Choroid plexus epithelial cell (primary cell): Measurements from ENCODE around the gene CDH13.

ENCODE experiments used
- DNase-seq: peaks from one replicate; pipeline ENCODE4 v3.0.0-alpha.2; 2010; ENCODE audit warnings: low read depth
- H3K4me3 ChIP-seq: 2 replicates; pipeline ENCODE4 v1.5.1; 2011; ENCODE audit warnings: low read depth, mild to moderate bottlenecking, control low read depth, low read length, moderate library complexity
- TF ChIP-seq, protein P1 (sequence below): conservative IDR thresholded peaks from 2 replicates; pipeline ENCODE4 v1.5.1; 2011; ENCODE audit warnings: low read depth, mild to moderate bottlenecking, control low read depth, inconsistent platforms, low read length, moderate library complexity

CDH13 gene

GRCh38 chr16:82665025-82665424 lies 38.3 kb downstream of the CDH13 start:
- no peak for DNase-seq
- no peak overlapping the region for H3K4me3 ChIP-seq
- TF ChIP-seq, protein P1, sequence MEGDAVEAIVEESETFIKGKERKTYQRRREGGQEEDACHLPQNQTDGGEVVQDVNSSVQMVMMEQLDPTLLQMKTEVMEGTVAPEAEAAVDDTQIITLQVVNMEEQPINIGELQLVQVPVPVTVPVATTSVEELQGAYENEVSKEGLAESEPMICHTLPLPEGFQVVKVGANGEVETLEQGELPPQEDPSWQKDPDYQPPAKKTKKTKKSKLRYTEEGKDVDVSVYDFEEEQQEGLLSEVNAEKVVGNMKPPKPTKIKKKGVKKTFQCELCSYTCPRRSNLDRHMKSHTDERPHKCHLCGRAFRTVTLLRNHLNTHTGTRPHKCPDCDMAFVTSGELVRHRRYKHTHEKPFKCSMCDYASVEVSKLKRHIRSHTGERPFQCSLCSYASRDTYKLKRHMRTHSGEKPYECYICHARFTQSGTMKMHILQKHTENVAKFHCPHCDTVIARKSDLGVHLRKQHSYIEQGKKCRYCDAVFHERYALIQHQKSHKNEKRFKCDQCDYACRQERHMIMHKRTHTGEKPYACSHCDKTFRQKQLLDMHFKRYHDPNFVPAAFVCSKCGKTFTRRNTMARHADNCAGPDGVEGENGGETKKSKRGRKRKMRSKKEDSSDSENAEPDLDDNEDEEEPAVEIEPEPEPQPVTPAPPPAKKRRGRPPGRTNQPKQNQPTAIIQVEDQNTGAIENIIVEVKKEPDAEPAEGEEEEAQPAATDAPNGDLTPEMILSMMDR, result no peak

DNA sequence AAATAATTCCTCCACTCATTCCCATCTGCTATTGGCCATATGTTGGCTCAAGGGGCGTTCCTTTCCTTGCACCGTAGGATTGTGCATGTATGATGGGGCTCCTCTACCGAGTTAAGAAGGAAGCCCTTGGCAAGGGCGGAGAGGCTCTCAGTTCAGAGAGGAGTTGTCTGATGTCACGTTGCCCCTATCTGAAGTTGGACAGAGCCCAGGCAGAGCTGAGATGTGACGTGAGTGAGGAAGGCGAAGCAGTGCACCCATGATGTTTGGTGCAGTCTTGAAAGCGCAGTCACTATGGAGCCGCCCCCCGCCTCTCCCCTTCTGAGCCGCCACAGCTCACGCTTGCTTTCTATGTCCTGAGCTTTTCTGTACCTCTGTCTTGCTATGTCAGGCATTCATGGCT lies 40.7 kb downstream of the CDH13 start:
- no peak for DNase-seq
- TF ChIP-seq, protein P1, result no peak

GRCh38 chr16:82668094-82668493 lies 41.3 kb downstream of the CDH13 start:
- DNase-seq, result no peak
- H3K4me3 ChIP-seq, result no peak overlapping the region
- TF ChIP-seq, protein P1, result no peak

More for the DNA sequence above, 40.7 kb downstream of the CDH13 start:
- H3K4me3 ChIP-seq, result no peak overlapping the region

- TF ChIP-seq, protein P1, result peak; percentile 60
- no peak overlapping the region for H3K4me3 ChIP-seq
- DNase-seq, result no peak
Observed at GRCh38 chr16:82671741-82672140, 45.0 kb downstream of the CDH13 start.

- no peak for DNase-seq
- TF ChIP-seq, protein P1, result no peak
Observed at GRCh38 chr16:82672676-82673075, 45.9 kb downstream of the CDH13 start.

GRCh38 chr16:82675300-82675699 lies 48.5 kb downstream of the CDH13 start:
- H3K4me3 ChIP-seq, result no peak overlapping the region
- TF ChIP-seq, protein P1, result no peak
- DNase-seq, result peak; percentile 55

More at GRCh38 chr16:82672676-82673075, 45.9 kb downstream of the CDH13 start:
- no peak overlapping the region for H3K4me3 ChIP-seq

DNA sequence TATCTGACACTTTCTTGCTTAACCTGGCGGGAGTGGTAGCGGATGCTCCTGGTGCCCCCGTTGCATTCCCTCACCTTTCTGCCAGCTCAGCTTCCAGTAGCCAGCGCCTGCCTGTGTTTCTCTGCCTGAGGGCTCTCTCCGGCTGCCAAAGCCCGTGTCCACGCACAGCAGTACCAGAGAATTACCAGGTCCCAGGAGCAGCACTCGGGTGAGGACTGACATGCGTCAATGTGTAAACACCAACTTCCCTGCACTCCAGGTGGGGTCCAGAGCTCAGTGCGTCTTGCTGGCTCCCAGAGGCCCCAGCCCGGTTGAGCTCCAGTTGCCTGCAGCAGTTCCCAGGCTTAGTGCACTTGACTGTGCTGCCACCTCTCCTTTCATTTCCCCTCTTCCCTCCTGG lies 54.8 kb downstream of the CDH13 start:
- DNase-seq, result no peak
- TF ChIP-seq, protein P1, result no peak
- H3K4me3 ChIP-seq, result no peak overlapping the region
